NCI-H2107 (cell line): ENCODE results near the gene MAN1A1.

Experiments
- DNase-seq: peaks from one replicate; lab custom pipeline; 2025; lab: John Stamatoyannopoulos, UW

The MAN1A1 gene

DNA sequence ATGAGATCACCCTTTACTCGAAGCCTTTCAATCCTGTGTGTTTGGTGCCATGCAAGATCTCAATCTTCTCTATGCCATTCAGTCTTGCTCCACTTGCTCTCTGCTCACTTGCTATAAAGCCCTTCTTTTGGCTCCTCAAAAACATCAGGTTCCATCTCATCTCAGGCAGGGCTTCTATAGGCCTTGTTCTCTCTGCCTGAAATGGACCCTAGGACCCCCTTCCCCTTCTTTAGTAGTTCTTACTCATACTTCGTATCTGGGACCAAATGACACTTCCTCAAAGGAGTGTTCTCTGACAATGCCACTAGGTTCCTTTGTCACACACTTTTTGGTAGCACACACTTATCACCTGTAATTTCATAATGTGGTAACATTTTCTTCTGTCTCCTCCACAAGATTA is 154.4 kb downstream of the MAN1A1 start:
- no peak for DNase-seq

- DNase-seq: no peak
These were observed 155.9 kb downstream of the MAN1A1 start for GRCh38 chr6:119193707-119194106.

- no peak for DNase-seq
These were observed 157.4 kb downstream of the MAN1A1 start for GRCh38 chr6:119192200-119192599.

DNA sequence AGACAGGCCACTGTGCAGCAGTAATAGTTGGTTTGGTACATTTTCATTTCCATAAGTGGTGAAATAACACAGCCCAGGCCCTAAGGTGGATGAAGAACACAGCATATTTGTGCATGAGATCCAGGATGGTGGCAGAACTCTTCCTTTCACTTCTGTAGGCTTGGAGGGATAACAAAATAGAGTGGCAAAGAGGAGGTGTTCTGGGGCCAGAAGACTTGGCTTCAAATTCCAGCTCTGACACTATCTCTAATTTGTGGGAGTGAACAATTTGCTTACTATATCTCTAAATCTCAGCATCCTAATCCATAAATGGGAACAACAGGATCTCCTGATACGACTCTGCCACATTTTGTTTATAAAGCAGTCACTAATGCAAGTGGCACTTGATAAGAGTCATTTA is 159.4 kb downstream of the MAN1A1 start:
- no peak for DNase-seq

- no peak for DNase-seq
These were observed 160.1 kb downstream of the MAN1A1 start for GRCh38 chr6:119189498-119189897.

DNA sequence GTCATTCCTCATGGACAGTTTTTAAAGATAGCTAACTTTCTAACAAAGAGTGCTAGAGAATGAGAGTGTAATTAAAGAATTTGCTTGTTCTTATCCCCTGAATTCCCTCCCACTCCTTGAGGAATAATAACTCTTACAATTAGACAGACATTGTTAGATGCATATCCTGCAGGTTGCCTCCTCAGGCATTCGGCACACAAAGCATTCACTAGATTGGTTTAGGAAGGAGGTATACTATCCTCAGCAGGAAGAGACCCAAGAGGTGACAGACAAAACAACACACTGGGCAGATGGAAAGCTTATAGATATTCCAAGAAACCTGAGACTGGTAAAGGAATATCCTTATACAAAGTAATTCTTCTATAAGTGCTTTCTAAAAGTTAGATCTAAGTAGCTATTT is 162.0 kb downstream of the MAN1A1 start:
- no peak for DNase-seq

DNA sequence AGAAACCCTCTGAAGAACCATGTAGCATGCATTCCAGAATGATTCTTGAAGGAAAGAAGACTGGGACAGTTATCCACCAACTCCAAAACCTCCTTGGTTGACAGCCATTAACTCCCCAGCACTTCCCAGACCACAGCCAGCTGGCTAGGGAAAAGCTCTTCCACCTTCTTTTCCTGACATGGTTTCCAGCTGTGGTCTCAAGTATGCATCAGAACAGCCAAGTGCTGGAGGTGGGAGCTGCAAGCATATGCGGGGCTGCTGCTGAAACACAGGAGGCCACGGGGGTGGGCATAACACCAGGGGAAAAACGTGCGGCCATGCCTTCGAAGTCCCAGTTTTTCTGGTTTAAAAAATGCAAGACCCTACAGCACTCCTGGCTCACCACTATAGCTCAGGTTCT is 163.1 kb downstream of the MAN1A1 start:
- DNase-seq: no peak

- DNase-seq: no peak
These were observed 165.4 kb downstream of the MAN1A1 start for GRCh38 chr6:119184008-119184648.

GRCh38 chr6:119183457-119183856 is 166.1 kb downstream of the MAN1A1 start:
- no peak for DNase-seq

DNA sequence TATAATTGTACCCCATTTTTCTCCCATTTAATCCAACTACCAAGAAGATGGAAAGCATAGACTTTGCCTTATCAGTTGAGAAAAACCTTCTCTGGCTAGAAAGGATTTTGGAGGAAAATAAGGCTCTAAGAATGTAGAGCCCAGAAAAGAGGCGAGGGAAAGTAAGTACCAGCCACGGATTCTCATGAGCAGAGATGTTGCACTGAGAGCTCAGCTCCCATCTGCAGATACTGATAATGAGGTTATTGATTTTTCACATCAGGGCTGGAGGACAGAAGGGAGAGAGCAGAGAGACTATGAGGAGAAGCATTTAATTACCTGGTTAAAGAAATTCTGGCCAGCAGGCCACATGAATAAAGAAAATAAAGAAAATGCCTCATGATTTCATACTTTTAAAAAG is 166.7 kb downstream of the MAN1A1 start:
- no peak for DNase-seq

- no peak for DNase-seq
These were observed 167.3 kb downstream of the MAN1A1 start for GRCh38 chr6:119182216-119182803.

- DNase-seq: no peak
These were observed 168.5 kb downstream of the MAN1A1 start for GRCh38 chr6:119181046-119181445.

GRCh38 chr6:119179842-119180241 is 169.7 kb downstream of the MAN1A1 start:
- no peak for DNase-seq

DNA sequence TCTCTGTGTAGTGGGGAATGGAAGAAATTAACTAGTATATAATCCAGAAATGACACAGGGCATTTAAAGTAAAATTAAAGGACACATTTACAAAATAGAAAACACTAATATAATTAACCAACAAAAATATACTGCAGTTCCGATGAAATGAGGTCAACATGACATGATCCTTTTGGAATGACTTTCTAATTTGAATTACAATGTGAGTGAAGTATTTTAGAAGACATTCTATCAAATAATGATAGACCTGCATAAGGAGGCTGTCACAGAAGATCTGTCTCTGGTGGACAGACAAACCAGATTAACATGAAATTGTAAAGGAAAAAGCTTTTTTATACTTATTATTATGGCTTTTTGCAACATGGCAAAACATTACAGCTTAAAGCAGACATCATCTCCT is 170.5 kb downstream of the MAN1A1 start:
- no peak for DNase-seq

- DNase-seq: no peak
These were observed 173.1 kb downstream of the MAN1A1 start for GRCh38 chr6:119176445-119176844.

GRCh38 chr6:119174879-119175817 is 174.4 kb downstream of the MAN1A1 start:
- no peak for DNase-seq

DNA sequence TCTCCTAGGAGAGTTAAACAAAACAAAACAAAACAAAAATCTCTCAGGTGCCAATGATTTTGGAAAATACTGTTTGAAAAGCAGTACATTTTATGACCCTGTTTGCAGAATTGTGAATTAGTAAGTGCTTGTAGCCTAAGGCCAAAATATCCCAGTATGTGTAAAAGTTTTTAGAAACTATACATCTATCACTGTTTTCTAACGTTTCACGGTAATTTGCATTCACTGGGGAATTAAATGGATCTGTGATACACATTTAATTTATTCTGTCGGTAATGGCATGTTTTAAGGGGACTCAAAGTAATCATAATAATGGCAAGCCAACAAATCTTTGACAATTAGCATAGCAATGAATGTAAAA is 175.5 kb downstream of the MAN1A1 start:
- no peak for DNase-seq

GRCh38 chr6:119173249-119174084 is 176.1 kb downstream of the MAN1A1 start:
- DNase-seq: no peak

GRCh38 chr6:119172824-119173223 is 176.7 kb downstream of the MAN1A1 start:
- no peak for DNase-seq

DNA sequence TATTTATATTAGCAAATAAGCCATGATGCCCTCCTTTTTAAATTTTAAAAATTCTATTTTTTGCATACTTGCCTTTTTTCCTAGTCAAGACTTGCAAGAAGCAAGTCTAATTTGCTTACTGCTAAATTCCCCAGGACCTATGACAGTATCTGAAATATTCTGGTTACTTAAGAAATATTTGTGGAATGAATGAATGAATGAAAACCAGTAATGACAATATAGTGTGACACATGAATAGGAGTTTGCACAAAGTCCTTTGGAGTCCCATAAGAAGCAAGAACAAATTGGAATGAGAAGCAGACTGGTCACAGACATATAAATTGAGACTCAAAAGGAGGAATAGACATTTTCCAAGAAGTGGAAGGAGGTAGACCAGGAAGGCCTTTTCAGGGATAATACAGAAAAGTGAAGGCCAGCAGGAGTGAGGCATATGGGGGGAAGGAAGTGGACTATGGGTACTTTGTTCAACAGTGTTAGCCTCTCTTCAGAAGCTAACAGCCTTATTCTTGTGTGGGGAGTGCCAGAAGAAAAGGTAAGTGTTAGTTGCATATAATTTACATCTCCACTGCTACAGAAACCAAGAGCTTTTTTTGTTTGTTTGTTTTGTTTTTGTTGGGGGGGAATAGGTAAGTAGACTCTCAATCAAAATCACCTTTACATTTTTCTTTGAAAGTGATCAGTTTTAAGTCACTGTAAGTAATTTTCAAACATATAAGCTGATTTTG is 177.5 kb downstream of the MAN1A1 start:
- DNase-seq: no peak

GRCh38 chr6:119171088-119171841 is 178.3 kb downstream of the MAN1A1 start:
- no peak for DNase-seq
